Uterus (tissue), 4 donors: ENCODE data around the gene C10orf53. TPM values are rescaled to one million over a fixed set of nuclear protein-coding genes. Genes with fewer than 3 reads are reported as not detected.

ENCODE experiments used
- DNase-seq, 2 donors: peaks; one replicate each; pipeline ENCODE4 v3.0.0-alpha.2; 2019 to 2020
- H3K27ac ChIP-seq, 2 donors: fragments of 200-600 bp; sonication (generic); 1 replicate in 1 of 2; 2 replicates in 1 of 2; pipeline ENCODE4 v1.5.1; 2016 to 2018
- H3K27me3 ChIP-seq, 2 donors: fragments of 200-600 bp; sonication (generic); one replicate each; pipeline ENCODE4 v1.5.1; 2018 to 2019; ENCODE audit warnings: control low read depth in 1 of 2
- H3K36me3 ChIP-seq, 2 donors: fragments of 200-600 bp; sonication (generic); one replicate each; pipeline ENCODE4 v1.5.1; 2019; ENCODE audit warnings: control low read depth in 1 of 2
- H3K4me1 ChIP-seq, 2 donors: fragments of 200-600 bp; sonication (generic); one replicate each; pipeline ENCODE4 v1.5.1; 2018 to 2019; ENCODE audit warnings: control low read depth in 1 of 2
- H3K4me3 ChIP-seq, 2 donors: fragments of 200-600 bp; sonication (generic); 1 replicate in 1 of 2; 2 replicates in 1 of 2; pipeline ENCODE4 v1.5.1; 2018 to 2019; ENCODE audit warnings: mild to moderate bottlenecking in 1 of 2
- H3K9me3 ChIP-seq, 2 donors: fragments of 200-600 bp; sonication (generic); one replicate each; pipeline ENCODE4 v1.5.1; 2019; ENCODE audit warnings: control low read depth in 1 of 2
- CTCF ChIP-seq, 4 experiments: fragments of 200-600 bp in 2 of 4; fragments of 450-650 bp in 2 of 4; sonication (generic) in 2 of 4; IDR thresholded peaks; one replicate each; pipeline ENCODE4 v1.5.1; 2016 to 2019; ENCODE audit warnings: antibody characterized with exemption in 4 of 4, mild to moderate bottlenecking in 2 of 4, moderate library complexity in 1 of 4
- POLR2A ChIP-seq, 2 donors: fragments of 450-650 bp; IDR thresholded peaks; one replicate each; pipeline ENCODE4 v1.6.1; 2016; ENCODE audit warnings: antibody characterized with exemption in 2 of 2, mild to moderate bottlenecking in 1 of 2, moderate library complexity in 1 of 2
- intact Hi-C: fragments of 100-400 bp; cut with DNase I; formaldehyde crosslinking; loops from one replicate; pipeline ENCODE4 v1.15.1; 2023; ENCODE audit warnings: low total_unique reads
- total RNA-seq, 4 donors: library from RNA; depleted of rRNA in 3 of 4; stranded (reverse); fragments of >200 nt in 3 of 4; gene quantifications; one replicate each; pipeline versions ENCODE4 v1.1.0 to v1.2.4, GENCODE V29; 2014 to 2023
- donor health status: DM: yes; HTN: yes; CAD: no.

C10orf53 gene
- total RNA-seq, 4 donors from 2014 or later: not detected

- Histone ChIP-seq H3K36me3 (no peaks in the 10 kb centered on the region), H3K27ac (no peak overlapping the region), H3K27me3 (no peaks in the 10 kb centered on the region), H3K4me1 (no peaks in the 10 kb centered on the region), H3K4me3 (no peak overlapping the region), H3K9me3 (no peaks in the 10 kb centered on the region)
- no peak for DNase-seq
- intact Hi-C loops: no loop called here
- TF ChIP-seq POLR2A (IDR thresholded peaks at IDR 0.05) (no peak), CTCF (IDR thresholded peaks at IDR 0.05) (no peak)
Observed at GRCh38 chr10:49645417-49645816, 34.0 kb upstream of the C10orf53 start.

- TF ChIP-seq POLR2A (IDR thresholded peaks at IDR 0.05) (no peak), CTCF (IDR thresholded peaks at IDR 0.05) (no peak)
Observed at GRCh38 chr10:49645871-49646870, 33.3 kb upstream of the C10orf53 start.

DNA sequence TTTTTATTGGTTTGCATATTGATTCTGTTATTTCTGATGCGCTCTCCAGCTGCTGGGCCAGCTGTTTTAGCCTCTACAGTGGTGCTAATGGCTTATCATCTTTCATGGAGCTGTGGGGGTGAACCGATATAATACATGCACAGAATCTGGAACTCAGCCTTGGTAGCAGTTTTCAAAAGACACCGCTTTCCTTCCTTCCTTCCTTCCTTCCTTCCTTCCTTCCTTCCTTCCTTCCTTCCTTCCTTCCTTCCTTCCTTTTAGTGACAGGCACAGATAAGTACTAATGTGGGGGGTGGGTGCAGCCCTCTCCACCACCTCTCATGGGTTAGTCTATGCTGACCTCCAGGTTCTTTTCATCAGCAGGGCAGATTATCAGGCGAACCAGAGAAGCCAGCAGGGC is 31.9 kb upstream of the C10orf53 start:
- intact Hi-C loops: no loop called here
- Histone ChIP-seq H3K27me3 (no peaks in the 10 kb centered on the region), H3K4me1 (no peaks in the 10 kb centered on the region), H3K4me3 (no peak overlapping the region), H3K27ac (no peak overlapping the region), H3K36me3 (no peaks in the 10 kb centered on the region), H3K9me3 (no peaks in the 10 kb centered on the region)
- TF ChIP-seq POLR2A (IDR thresholded peaks at IDR 0.05) (no peak), CTCF (IDR thresholded peaks at IDR 0.05) (no peak)
- no peak for DNase-seq

More at GRCh38 chr10:49645871-49646870, 33.3 kb upstream of the C10orf53 start:
- intact Hi-C loops: no loop called here
- no peak for DNase-seq
- no peak overlapping the region for H3K4me3 ChIP-seq
- no peaks in the 10 kb centered on the region for H3K36me3 ChIP-seq
- no peak overlapping the region for H3K27ac ChIP-seq
- H3K27me3 ChIP-seq: no peaks in the 10 kb centered on the region
- no peaks in the 10 kb centered on the region for H3K9me3 ChIP-seq
- H3K4me1 ChIP-seq: no peaks in the 10 kb centered on the region

- Histone ChIP-seq H3K27me3 (no peaks in the 10 kb centered on the region), H3K9me3 (no peaks in the 10 kb centered on the region), H3K27ac (no peak overlapping the region), H3K4me1 (no peaks in the 10 kb centered on the region), H3K4me3 (no peak overlapping the region), H3K36me3 (no peaks in the 10 kb centered on the region)
- TF ChIP-seq CTCF (IDR thresholded peaks at IDR 0.05): no peak
- no peak for TF ChIP-seq POLR2A (IDR thresholded peaks at IDR 0.05)
- no peak for DNase-seq
- intact Hi-C loops: no loop called here
Observed at GRCh38 chr10:49647985-49648795, 31.3 kb upstream of the C10orf53 start.
